MM.1S (cell line): Measurements from ENCODE around the gene STING1.
"Not testable (repeated sequence)": the region's sequence is repeated elsewhere in the genome, so short reads cannot be mapped to it uniquely, and the experiment has no call there.

ENCODE experiments used
- DNase-seq: peaks from one replicate; pipeline ENCODE4 v3.0.0-alpha.2; 2015
- H2AFZ ChIP-seq: fragments of 300-600 bp; sonication (generic); 2 replicates; pipeline ENCODE4 v1.6.0; 2016; ENCODE audit warnings: antibody characterized with exemption, low read length
- H3F3A ChIP-seq: fragments of 300-600 bp; sonication (generic); 2 replicates; pipeline ENCODE4 v1.6.1; 2016; ENCODE audit warnings: mild to moderate bottlenecking, antibody characterized with exemption, low read length, moderate library complexity, mixed read lengths; ENCODE audit not compliant: insufficient read depth
- H3K27ac ChIP-seq: fragments of 300-600 bp; sonication (generic); 2 replicates; pipeline ENCODE4 v1.5.1; 2016; ENCODE audit warnings: mild to moderate bottlenecking, low read length
- H3K27me3 ChIP-seq: fragments of 300-600 bp; sonication (generic); replicated peaks from 2 replicates; pipeline ENCODE4 v1.6.0; 2016; ENCODE audit warnings: low read length; ENCODE audit not compliant: insufficient read depth
- H3K36me3 ChIP-seq: fragments of 300-600 bp; sonication (generic); replicated peaks from 2 replicates; pipeline ENCODE4 v1.6.1; 2016; ENCODE audit warnings: mild to moderate bottlenecking, low read length, mixed read lengths; ENCODE audit not compliant: insufficient read depth
- H3K4me1 ChIP-seq: fragments of 300-600 bp; sonication (generic); 2 replicates; pipeline ENCODE4 v1.6.1; 2016; ENCODE audit warnings: low read length, mixed read lengths
- H3K4me2 ChIP-seq: fragments of 300-600 bp; sonication (generic); 2 replicates; pipeline ENCODE4 v1.6.0; 2016; ENCODE audit warnings: low read depth, low read length
- H3K4me3 ChIP-seq: fragments of 300-600 bp; sonication (generic); 2 replicates; pipeline ENCODE4 v1.5.1; 2016; ENCODE audit warnings: low read length, mixed read lengths
- H3K79me2 ChIP-seq: fragments of 300-600 bp; sonication (generic); 2 replicates; pipeline ENCODE4 v1.6.1; 2016; ENCODE audit warnings: mixed run types, low read length, mixed read lengths
- H3K9ac ChIP-seq: fragments of 300-600 bp; sonication (generic); 2 replicates; pipeline ENCODE4 v1.6.1; 2016; ENCODE audit warnings: low read length, mixed read lengths
- H3K9me2 ChIP-seq: fragments of 300-600 bp; sonication (generic); replicated peaks from 2 replicates; pipeline ENCODE4 v1.6.1; 2016; ENCODE audit warnings: mild to moderate bottlenecking, low read length, mixed read lengths; ENCODE audit not compliant: insufficient read depth
- H3K9me3 ChIP-seq: fragments of 300-600 bp; sonication (generic); replicated peaks from 2 replicates; pipeline ENCODE4 v1.6.1; 2016; ENCODE audit warnings: mild to moderate bottlenecking, low read length, mixed read lengths; ENCODE audit not compliant: insufficient read depth
- H4K20me1 ChIP-seq: fragments of 300-600 bp; sonication (generic); 2 replicates; pipeline ENCODE4 v1.6.1; 2016; ENCODE audit warnings: mild to moderate bottlenecking, low read length, moderate library complexity, mixed read lengths; ENCODE audit not compliant: insufficient read depth
- CTCF ChIP-seq: fragments of 300-600 bp; sonication (generic); IDR thresholded peaks from 2 replicates; pipeline ENCODE4 v1.5.1; 2016; ENCODE audit warnings: antibody characterized with exemption, low read length, mixed read lengths
- EZH2 ChIP-seq: fragments of 300-600 bp; sonication (generic); optimal IDR thresholded peaks from 2 replicates; pipeline ENCODE3; 2017; ENCODE audit warnings: low read depth, mild to moderate bottlenecking, antibody characterized with exemption, low read length, mixed read lengths
- EZH2phosphoT487 ChIP-seq: fragments of 300-600 bp; sonication (generic); IDR thresholded peaks from 2 replicates; pipeline ENCODE4 v1.6.1; 2018; ENCODE audit warnings: antibody characterized with exemption, low read length

The STING1 gene

DNA sequence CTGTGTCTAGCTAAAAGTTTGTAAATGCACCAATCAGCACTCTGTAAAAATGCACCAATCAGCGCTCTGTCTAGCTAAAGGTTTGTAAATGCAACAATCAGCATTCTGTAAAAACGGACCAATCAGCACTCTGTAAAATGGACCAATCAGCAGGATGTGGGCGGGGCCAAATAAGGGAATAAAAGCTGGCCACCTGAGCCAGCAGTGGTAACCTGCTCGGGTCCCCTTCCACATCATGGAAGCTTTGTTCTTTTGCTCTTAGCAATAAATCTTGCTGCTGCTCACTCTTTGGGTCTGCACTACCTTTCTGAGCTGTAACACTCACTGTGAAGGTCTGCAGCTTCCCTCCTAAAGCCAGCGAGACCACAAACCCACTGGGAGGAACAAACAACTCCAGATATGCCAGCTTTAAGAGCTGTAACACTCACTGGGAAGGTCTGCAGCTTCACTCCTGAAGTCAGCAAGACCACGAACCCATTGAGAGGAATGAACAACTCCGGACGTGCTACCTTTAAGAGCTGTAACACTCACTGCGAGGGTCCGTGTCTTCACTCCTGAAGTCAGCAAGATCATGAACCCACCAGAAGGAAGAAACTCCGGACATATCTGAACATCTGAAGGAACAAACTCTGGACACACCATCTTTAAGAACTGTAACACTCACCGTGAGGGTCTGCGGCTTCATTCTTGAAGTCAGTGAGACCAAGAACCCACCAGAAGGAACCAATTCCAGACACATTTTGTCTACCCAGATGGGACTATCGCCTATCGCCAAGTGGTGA is 20.7 kb upstream of the STING1 start:
- not testable (repeated sequence) for H3K4me1 ChIP-seq, H3K27me3 ChIP-seq, H3K4me2 ChIP-seq, H2AFZ ChIP-seq, H4K20me1 ChIP-seq, H3K9me3 ChIP-seq, H3K9ac ChIP-seq, H3K9me2 ChIP-seq, H3K27ac ChIP-seq, H3K4me3 ChIP-seq, H3F3A ChIP-seq, H3K36me3 ChIP-seq, H3K79me2 ChIP-seq, DNase-seq

GRCh38 chr5:139501381-139501780 is 18.8 kb upstream of the STING1 start:
- Histone ChIP-seq H3K36me3 (no peaks in the 10 kb centered on the region), H3F3A (no peaks in the 10 kb centered on the region), H3K4me1 (no peaks in the 10 kb centered on the region), H3K27me3 (no peaks in the 10 kb centered on the region), H3K4me2 (no peak overlapping the region), H2AFZ (no peak overlapping the region), H3K27ac (no peak overlapping the region), H4K20me1 (no peaks in the 10 kb centered on the region), H3K9ac (no peak overlapping the region), H3K9me2 (no peaks in the 10 kb centered on the region), H3K79me2 (no peaks in the 10 kb centered on the region), H3K4me3 (no peak overlapping the region), H3K9me3 (no peaks in the 10 kb centered on the region)
- no peak for DNase-seq
- no peak for TF ChIP-seq EZH2phosphoT487
- no peak for TF ChIP-seq CTCF
- no peak for TF ChIP-seq EZH2

DNA sequence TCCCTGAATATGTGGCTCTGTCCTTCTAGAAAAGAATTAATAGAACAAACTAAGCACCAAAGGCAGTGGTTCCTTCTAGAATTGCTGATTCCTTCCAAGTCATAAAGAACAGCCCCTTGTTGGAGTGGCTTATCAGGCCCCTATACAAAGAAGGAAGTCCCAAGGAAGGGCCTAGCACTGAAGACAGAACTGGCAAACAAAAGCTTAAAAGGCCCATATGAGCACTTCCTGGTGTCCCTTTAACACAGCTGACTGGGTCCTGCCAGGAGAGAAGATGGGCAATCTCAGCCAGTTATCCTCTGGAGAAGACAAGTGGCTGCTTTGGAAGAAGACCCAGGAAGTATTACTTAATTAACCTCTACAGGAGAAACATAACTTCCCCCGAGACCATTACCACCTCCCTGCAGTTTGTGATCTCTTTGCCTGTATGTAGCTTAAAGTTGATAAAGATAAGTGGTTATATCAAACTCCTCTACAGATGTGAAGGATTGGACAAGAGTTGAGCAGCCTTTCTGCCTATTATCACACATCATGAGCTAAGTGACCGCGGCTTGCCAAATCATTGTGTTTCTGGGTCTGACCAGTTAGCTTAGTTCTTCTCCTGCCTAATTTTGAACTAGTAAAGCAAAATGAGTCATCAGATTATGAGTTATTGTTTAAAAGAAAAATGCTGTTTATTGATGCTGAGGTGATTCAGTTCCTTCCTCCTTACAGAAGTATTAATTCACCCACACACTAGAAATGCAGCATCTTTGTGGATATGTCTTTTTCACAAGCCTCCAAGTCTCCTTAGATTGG is 13.3 kb upstream of the STING1 start:
- Histone ChIP-seq H3K4me2 (no peak overlapping the region), H3F3A (no peaks in the 10 kb centered on the region), H4K20me1 (no peaks in the 10 kb centered on the region), H3K9me2 (no peaks in the 10 kb centered on the region), H3K9me3 (no peaks in the 10 kb centered on the region), H3K27me3 (no peaks in the 10 kb centered on the region), H3K4me3 (no peak overlapping the region), H3K79me2 (no peaks in the 10 kb centered on the region), H3K27ac (no peak overlapping the region), H3K36me3 (no peaks in the 10 kb centered on the region), H3K9ac (no peak overlapping the region), H2AFZ (no peak overlapping the region), H3K4me1 (no peaks in the 10 kb centered on the region)
- no peak for DNase-seq
- no peak for TF ChIP-seq EZH2
- TF ChIP-seq EZH2phosphoT487 = no peak
- TF ChIP-seq CTCF = no peak

GRCh38 chr5:139494832-139495231 is 12.3 kb upstream of the STING1 start:
- H3K9ac ChIP-seq = no peak overlapping the region
- no peak overlapping the region for H2AFZ ChIP-seq
- no peaks in the 10 kb centered on the region for H3K4me1 ChIP-seq
- no peaks in the 10 kb centered on the region for H3F3A ChIP-seq
- H3K27me3 ChIP-seq = no peaks in the 10 kb centered on the region
- H3K4me2 ChIP-seq = no peak overlapping the region
- H3K36me3 ChIP-seq = no peaks in the 10 kb centered on the region
- H3K4me3 ChIP-seq = no peak overlapping the region
- H4K20me1 ChIP-seq = no peaks in the 10 kb centered on the region
- no peak for DNase-seq
- H3K9me3 ChIP-seq = no peaks in the 10 kb centered on the region
- TF ChIP-seq CTCF (no peak), EZH2 (no peak), EZH2phosphoT487 (no peak)
- H3K79me2 ChIP-seq = no peaks in the 10 kb centered on the region
- no peaks in the 10 kb centered on the region for H3K9me2 ChIP-seq
- no peak overlapping the region for H3K27ac ChIP-seq
